Keratinocyte (primary cell): Measurements from ENCODE around the gene AOPEP. TPM values are rescaled to one million over a fixed set of nuclear protein-coding genes. Genes with fewer than 3 reads are reported as not detected.
"Not testable (repeated sequence)": the region's sequence is repeated elsewhere in the genome, so short reads cannot be mapped to it uniquely, and the experiment has no call there.

Experiments
- DNase-seq: peaks from one replicate; pipeline ENCODE4 v3.0.0-alpha.2; 2011; ENCODE audit warnings: low read depth, missing footprints, low spot score
- FAIRE-seq: peaks from 2 replicates; lab custom pipeline; 2011; peaks lifted over from hg19 to GRCh38; lab: Jason Lieb, UNC
- H2AFZ ChIP-seq: 2 replicates; pipeline ENCODE4 v1.6.0; 2012; ENCODE audit warnings: low read length, control low read depth, inconsistent platforms; ENCODE audit not compliant: control insufficient read depth
- H3K27ac ChIP-seq: 2 replicates; pipeline ENCODE4 v1.5.1; 2011; ENCODE audit warnings: low read length; ENCODE audit not compliant: control insufficient read depth, insufficient read depth
- H3K27me3 ChIP-seq: 3 replicates; pipeline ENCODE4 v1.6.0; 2011; ENCODE audit warnings: low read length; ENCODE audit not compliant: control insufficient read depth, insufficient read depth; ENCODE audit errors: extremely low read depth
- H3K36me3 ChIP-seq, 2 experiments: 2 replicates in 1 of 2; 3 replicates in 1 of 2; pipeline ENCODE4 v1.5.1; 2011; ENCODE audit warnings: low read length in 2 of 2, mild to moderate bottlenecking in 1 of 2; ENCODE audit not compliant: control insufficient read depth in 2 of 2, insufficient read depth in 2 of 2; ENCODE audit errors: extremely low read depth in 1 of 2
- H3K4me1 ChIP-seq: 3 replicates; pipeline ENCODE4 v1.5.1; 2011; ENCODE audit warnings: low read length; ENCODE audit not compliant: control insufficient read depth, insufficient read depth; ENCODE audit errors: extremely low read depth
- H3K4me2 ChIP-seq: 3 replicates; pipeline ENCODE4 v1.6.0; 2011; ENCODE audit warnings: low read depth, low read length; ENCODE audit not compliant: control insufficient read depth, insufficient read depth; ENCODE audit errors: extremely low read depth
- H3K4me3 ChIP-seq, 3 experiments: fragments of 200-600 bp in 1 of 3; sonication (generic) in 1 of 3; 2 replicates in 2 of 3; 3 replicates in 1 of 3; pipeline ENCODE4 v1.5.1; 2011 to 2016; ENCODE audit warnings: low read length in 3 of 3, mild to moderate bottlenecking in 3 of 3, control low read depth in 2 of 3, inconsistent platforms in 1 of 3, low read depth in 1 of 3, mixed read lengths in 1 of 3, mixed run types in 1 of 3, moderate library complexity in 1 of 3; ENCODE audit not compliant: control insufficient read depth in 2 of 3, insufficient read depth in 2 of 3; ENCODE audit errors: extremely low read depth in 1 of 3
- H3K79me2 ChIP-seq: 2 replicates; pipeline ENCODE4 v1.6.0; 2012; ENCODE audit warnings: low read length; ENCODE audit not compliant: control insufficient read depth, insufficient read depth
- H3K9ac ChIP-seq: 3 replicates; pipeline ENCODE4 v1.6.0; 2011; ENCODE audit warnings: low read length; ENCODE audit not compliant: control insufficient read depth, insufficient read depth; ENCODE audit errors: extremely low read depth
- H3K9me1 ChIP-seq: 3 replicates; pipeline ENCODE4 v1.6.0; 2011; ENCODE audit warnings: low read length; ENCODE audit not compliant: control insufficient read depth, insufficient read depth; ENCODE audit errors: extremely low read depth
- H3K9me3 ChIP-seq: 2 replicates; pipeline ENCODE4 v1.5.1; 2012; ENCODE audit warnings: low read depth, low read length; ENCODE audit not compliant: control insufficient read depth
- H4K20me1 ChIP-seq: 3 replicates; pipeline ENCODE4 v1.6.0; 2011; ENCODE audit warnings: low read length; ENCODE audit not compliant: control insufficient read depth, insufficient read depth; ENCODE audit errors: extremely low read depth
- CTCF ChIP-seq, 3 experiments: IDR thresholded peaks in 1 of 3; conservative IDR thresholded peaks in 1 of 3; optimal IDR thresholded peaks in 1 of 3; 2 replicates in 2 of 3; 3 replicates in 1 of 3; pipeline versions ENCODE3 to v1.5.1; 2011; ENCODE audit warnings: low read length in 3 of 3, mild to moderate bottlenecking in 3 of 3, moderate library complexity in 2 of 3, control low read depth in 1 of 3, inconsistent platforms in 1 of 3; ENCODE audit not compliant: insufficient read depth in 2 of 3; ENCODE audit errors: extremely low read depth in 1 of 3
- EZH2 ChIP-seq: IDR thresholded peaks from one replicate; pipeline ENCODE4 v1.6.1; 2012; ENCODE audit warnings: inconsistent platforms, mild to moderate bottlenecking, low read length, moderate library complexity
- dilution Hi-C: fragments of 300-500 bp; cut with MboI; formaldehyde crosslinking; loops from one replicate; pipeline ENCODE4 v1.7.0; 2020; ENCODE audit warnings: low sequenced_read_pairs; ENCODE audit not compliant: extremely low pct_ligation_motif_present
- polyA plus RNA-seq, 5 experiments: library from polyadenylated mRNA; depleted of rRNA in 3 of 5; stranded (reverse) in 3 of 5; stranded (forward) in 1 of 5; unstranded in 1 of 5; fragments of >200 nt; gene quantifications; 1 replicate in 1 of 5; 2 replicates in 3 of 5; 3 replicates in 1 of 5; pipeline versions ENCODE4 v1.2.1 to v1.2.3, GENCODE V29; 2011 to 2012; ENCODE audit warnings: missing spikeins in 2 of 5, low read depth in 1 of 5, low replicate concordance in 1 of 5

AOPEP gene
- polyA plus RNA-seq, 1 donor (not counting 4 experiments of a cell fraction or from before 2014, with no cell fraction given) = 27.0 TPM

GRCh38 chr9:94938384-94938783, 211.9 kb downstream of the AOPEP start:
- Histone ChIP-seq H4K20me1 (no peaks in the 10 kb centered on the region), H3K9me3 (no peaks in the 10 kb centered on the region), H3K4me3 (no peak overlapping the region), H3K4me2 (no peak overlapping the region), H3K9me1 (no peaks in the 10 kb centered on the region), H3K36me3 (peaks cover 0 to 2% of the 10 kb centered on the region in 2 experiments), H2AFZ (no peak overlapping the region), H3K27me3 (no peaks in the 10 kb centered on the region), H3K27ac (no peak overlapping the region), H3K4me1 (peaks cover 12% of the 10 kb centered on the region), H3K9ac (no peak overlapping the region), H3K79me2 (no peaks in the 10 kb centered on the region)
- dilution Hi-C loops = no loop called here
- FAIRE-seq (no peak), DNase-seq (no peak)
- TF ChIP-seq CTCF (optimal IDR thresholded peaks at IDR 0.05 in 1 of 3, IDR thresholded peaks at IDR 0.05 in 1 of 3, conservative IDR thresholded peaks at IDR 0.05 in 1 of 3; ENCODE audit: extremely low read depth in 1 of 3, insufficient read depth in 2 of 3, low read length in 3 of 3) (no peak), EZH2 (no peak)

GRCh38 chr9:94940296-94940695, 213.8 kb downstream of the AOPEP start:
- H4K20me1 ChIP-seq, H3K9me3 ChIP-seq, H3K9ac ChIP-seq, H3K4me2 ChIP-seq, dilution Hi-C loops, H2AFZ ChIP-seq, H3K4me3 ChIP-seq, DNase-seq, H3K9me1 ChIP-seq, FAIRE-seq, H3K36me3 ChIP-seq, H3K27me3 ChIP-seq, H3K79me2 ChIP-seq, H3K27ac ChIP-seq: not testable (repeated sequence)
- H3K4me1 ChIP-seq = peaks cover 17% of the 10 kb centered on the region

- no peak overlapping the region for H3K4me3 ChIP-seq
- H3K79me2 ChIP-seq = no peaks in the 10 kb centered on the region
- no peaks in the 10 kb centered on the region for H4K20me1 ChIP-seq
- H3K27ac ChIP-seq = no peak overlapping the region
- no peaks in the 10 kb centered on the region for H3K9me3 ChIP-seq
- FAIRE-seq (no peak), DNase-seq (no peak)
- no peaks in the 10 kb centered on the region for H3K9me1 ChIP-seq
- no peaks in the 10 kb centered on the region for H3K27me3 ChIP-seq
- no peak overlapping the region for H3K9ac ChIP-seq
- peaks cover 27% of the 10 kb centered on the region for H3K4me1 ChIP-seq
- H3K4me2 ChIP-seq = no peak overlapping the region
- dilution Hi-C loops = no loop called here
- TF ChIP-seq CTCF (optimal IDR thresholded peaks at IDR 0.05 in 1 of 3, IDR thresholded peaks at IDR 0.05 in 1 of 3, conservative IDR thresholded peaks at IDR 0.05 in 1 of 3; ENCODE audit: extremely low read depth in 1 of 3, insufficient read depth in 2 of 3, low read length in 3 of 3) (no peak), EZH2 (no peak)
- peaks cover 0 to 2% of the 10 kb centered on the region in 2 experiments for H3K36me3 ChIP-seq
- no peak overlapping the region for H2AFZ ChIP-seq
These were observed 214.8 kb downstream of the AOPEP start for GRCh38 chr9:94941211-94941875.
